SK-N-SH (cell line): ENCODE results near the gene PPP1R15A.

Experiments used
- GATA2 ChIP-seq: sonication (generic); formaldehyde crosslinking; IDR thresholded peaks from 2 replicates; pipeline ENCODE4 v1.5.0; 2020; ENCODE audit warnings: mild to moderate bottlenecking, missing genetic modification reagents
- TF ChIP-seq, protein P1 (sequence below): fragments of 200-600 bp; sonication (generic); IDR thresholded peaks from 2 replicates; pipeline ENCODE4 v1.6.1; 2017; ENCODE audit warnings: antibody characterized with exemption, mild to moderate bottlenecking, moderate library complexity

DNA sequence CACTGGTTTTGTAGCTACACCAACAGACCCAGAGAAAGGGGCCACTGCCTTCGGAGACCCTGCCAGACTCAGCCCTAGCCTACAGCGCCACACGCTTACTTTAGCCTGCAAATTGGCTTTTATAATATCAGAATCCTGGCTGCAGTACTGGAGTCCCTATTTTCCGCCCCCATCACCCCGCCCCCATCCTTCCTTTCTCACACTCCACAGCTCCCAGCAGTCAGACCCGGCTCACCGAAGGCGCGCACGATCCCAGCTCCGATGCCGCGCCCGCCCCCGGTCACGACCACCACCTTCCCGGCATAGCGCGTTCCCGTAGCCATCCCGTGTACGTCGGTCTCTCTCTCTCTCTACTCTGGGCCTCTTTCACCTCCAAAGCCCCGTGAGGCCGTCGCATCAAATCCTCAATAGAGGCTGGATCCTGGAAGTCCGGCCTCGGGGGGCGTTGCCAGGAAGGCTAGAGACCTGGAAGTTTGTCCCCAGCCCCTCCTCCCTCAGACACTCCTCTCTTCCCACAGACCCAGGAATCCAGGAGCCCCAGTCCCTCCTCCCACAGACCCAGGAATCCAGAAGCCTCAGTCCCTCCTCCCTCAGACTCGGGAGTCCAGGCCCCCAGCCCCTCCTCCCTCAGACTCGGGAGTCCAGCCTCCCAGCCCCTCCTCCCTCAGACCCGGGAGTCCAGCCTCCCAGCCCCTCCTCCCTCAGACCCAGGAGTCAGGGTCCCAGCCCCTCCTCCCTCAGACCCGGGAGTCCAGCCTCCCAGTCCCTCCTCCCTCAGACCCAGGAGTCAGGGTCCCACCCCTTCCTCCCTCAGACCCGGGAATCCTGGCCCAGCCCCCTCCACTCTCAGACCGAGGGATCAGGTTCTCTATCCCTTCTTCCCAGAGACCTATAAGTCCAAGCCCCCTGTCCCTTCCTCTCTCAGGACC lies 35.9 kb upstream of the PPP1R15A start, which contains the start of gene HSD17B14:
- no peak for TF ChIP-seq GATA2
- TF ChIP-seq, protein P1, sequence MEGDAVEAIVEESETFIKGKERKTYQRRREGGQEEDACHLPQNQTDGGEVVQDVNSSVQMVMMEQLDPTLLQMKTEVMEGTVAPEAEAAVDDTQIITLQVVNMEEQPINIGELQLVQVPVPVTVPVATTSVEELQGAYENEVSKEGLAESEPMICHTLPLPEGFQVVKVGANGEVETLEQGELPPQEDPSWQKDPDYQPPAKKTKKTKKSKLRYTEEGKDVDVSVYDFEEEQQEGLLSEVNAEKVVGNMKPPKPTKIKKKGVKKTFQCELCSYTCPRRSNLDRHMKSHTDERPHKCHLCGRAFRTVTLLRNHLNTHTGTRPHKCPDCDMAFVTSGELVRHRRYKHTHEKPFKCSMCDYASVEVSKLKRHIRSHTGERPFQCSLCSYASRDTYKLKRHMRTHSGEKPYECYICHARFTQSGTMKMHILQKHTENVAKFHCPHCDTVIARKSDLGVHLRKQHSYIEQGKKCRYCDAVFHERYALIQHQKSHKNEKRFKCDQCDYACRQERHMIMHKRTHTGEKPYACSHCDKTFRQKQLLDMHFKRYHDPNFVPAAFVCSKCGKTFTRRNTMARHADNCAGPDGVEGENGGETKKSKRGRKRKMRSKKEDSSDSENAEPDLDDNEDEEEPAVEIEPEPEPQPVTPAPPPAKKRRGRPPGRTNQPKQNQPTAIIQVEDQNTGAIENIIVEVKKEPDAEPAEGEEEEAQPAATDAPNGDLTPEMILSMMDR: no peak; the same call in 1 of the 2 replicates
